ENCODE data around the gene ESRRA.

DNA sequence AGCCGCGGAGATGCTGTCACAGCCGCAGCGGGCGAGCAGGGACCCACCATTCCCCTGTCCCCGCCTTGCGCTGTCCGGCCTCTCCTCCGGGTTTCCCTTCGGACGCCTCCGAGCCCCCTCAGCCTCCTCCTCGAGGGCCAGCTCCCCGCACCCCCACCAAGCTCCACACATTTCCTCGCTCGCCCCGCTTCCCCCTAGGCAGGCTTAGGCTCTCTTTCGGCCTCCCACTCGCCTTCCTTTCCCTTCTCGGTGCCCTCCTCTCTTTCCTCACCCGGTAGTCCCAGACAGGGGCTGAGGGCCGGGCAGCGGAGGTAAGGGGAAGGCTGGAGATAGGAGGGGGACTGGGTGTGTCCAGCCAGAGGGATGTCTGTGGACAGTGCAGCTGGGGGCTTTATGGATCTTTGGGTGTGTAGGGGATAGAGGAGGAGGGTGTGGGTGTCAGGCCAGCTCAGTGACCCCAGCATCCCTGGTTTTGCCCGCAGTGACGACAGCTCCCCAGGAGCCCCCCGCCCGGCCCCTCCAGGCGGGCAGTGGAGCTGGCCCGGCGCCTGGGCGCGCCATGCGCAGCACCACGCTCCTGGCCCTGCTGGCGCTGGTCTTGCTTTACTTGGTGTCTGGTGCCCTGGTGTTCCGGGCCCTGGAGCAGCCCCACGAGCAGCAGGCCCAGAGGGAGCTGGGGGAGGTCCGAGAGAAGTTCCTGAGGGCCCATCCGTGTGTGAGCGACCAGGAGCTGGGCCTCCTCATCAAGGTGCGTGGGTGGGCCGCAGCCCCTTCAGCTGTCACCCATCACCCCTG, 12.7 kb upstream of the ESRRA start:
- no peak for TF ChIP-seq POLR2AphosphoS5 (IDR thresholded peaks at IDR 0.05; ENCODE audit: borderline replicate concordance, low read depth, low read length)
- no peak for TF ChIP-seq EZH2 (IDR thresholded peaks at IDR 0.05)
